ENCODE results near the gene FOLR1. TPM values are rescaled to one million over a fixed set of nuclear protein-coding genes. Genes with fewer than 3 reads are reported as not detected.
"Not testable (repeated sequence)": the region's sequence is repeated elsewhere in the genome, so short reads cannot be mapped to it uniquely, and the experiment has no call there.

Gene FOLR1
- total and polyA plus RNA-seq, 3 experiments from 2014 or later, result not detected

- H3K4me3 ChIP-seq (ENCODE audit: low read length), result no peak overlapping the region
- Mint-ChIP-seq H3K9me3 (no peaks in the 10 kb centered on the region), H3K36me3 (no peaks in the 10 kb centered on the region), H3K27ac (no peak overlapping the region), H3K4me1 (peaks cover 0 to 5% (median 4%) of the 10 kb centered on the region in 3 donors), H3K4me3 (no peak overlapping the region), H3K27me3 (peaks cover 9 to 25% of the 10 kb centered on the region in 2 donors)
- POLR2A ChIA-PET, result no interaction called here
- no peaks in the 10 kb centered on the region for H3K9me3 ChIP-seq (ENCODE audit: low read length)
- H3K27ac ChIP-seq (ENCODE audit: low read depth, low read length), result no peak overlapping the region
- no peak for DNase-seq
- H3K36me3 ChIP-seq (ENCODE audit: insufficient read depth, low read length), result no peaks in the 10 kb centered on the region
- CTCF ChIA-PET, result interaction anchor here (1.0 to 1.2 kb wide), 2 partner anchors 9 to 257 kb away, joined by 3 read pairs; no protein-coding TSS in a partner anchor
- H3K27me3 ChIP-seq (ENCODE audit: insufficient read depth, low read length, poor library complexity, severe bottlenecking), result no peaks in the 10 kb centered on the region
- no peaks in the 10 kb centered on the region for H3K4me1 ChIP-seq (ENCODE audit: insufficient read depth, low read length)
Observed at GRCh38 chr11:72174302-72175070, 17.5 kb upstream of the FOLR1 start.

GRCh38 chr11:72177656-72178055 lies 14.3 kb upstream of the FOLR1 start:
- H3K4me3 ChIP-seq (ENCODE audit: low read length), result no peak overlapping the region
- Mint-ChIP-seq H3K27me3 (peaks cover 17 to 40% of the 10 kb centered on the region in 2 donors), H3K4me1 (no peaks in the 10 kb centered on the region), H3K9me3 (no peaks in the 10 kb centered on the region), H3K27ac (peak overlapping the region in 1 of 8 donors; percentile 60), H3K4me3 (no peak overlapping the region), H3K36me3 (no peaks in the 10 kb centered on the region)
- DNase-seq, result no peak
- H3K36me3 ChIP-seq (ENCODE audit: insufficient read depth, low read length), result no peaks in the 10 kb centered on the region
- POLR2A ChIA-PET, result no interaction called here
- no peak overlapping the region for H3K27ac ChIP-seq (ENCODE audit: low read depth, low read length)
- CTCF ChIA-PET, result no interaction called here
- no peaks in the 10 kb centered on the region for H3K27me3 ChIP-seq (ENCODE audit: insufficient read depth, low read length, poor library complexity, severe bottlenecking)
- no peaks in the 10 kb centered on the region for H3K9me3 ChIP-seq (ENCODE audit: low read length)
- H3K4me1 ChIP-seq (ENCODE audit: insufficient read depth, low read length), result no peaks in the 10 kb centered on the region

GRCh38 chr11:72179049-72179803 lies 12.7 kb upstream of the FOLR1 start:
- Mint-ChIP-seq H3K36me3 (no peaks in the 10 kb centered on the region), H3K27ac (no peak overlapping the region), H3K4me3 (no peak overlapping the region), H3K9me3 (no peaks in the 10 kb centered on the region), H3K27me3 (peaks cover 15 to 39% of the 10 kb centered on the region in 2 donors), H3K4me1 (peaks cover 3 to 4% (median 3%) of the 10 kb centered on the region in 3 donors)
- Histone ChIP-seq H3K27ac (ENCODE audit: low read depth, low read length) (no peak overlapping the region), H3K9me3 (ENCODE audit: low read length) (no peaks in the 10 kb centered on the region), H3K27me3 (ENCODE audit: insufficient read depth, low read length, poor library complexity, severe bottlenecking) (no peaks in the 10 kb centered on the region), H3K4me1 (ENCODE audit: insufficient read depth, low read length) (no peaks in the 10 kb centered on the region), H3K36me3 (ENCODE audit: insufficient read depth, low read length) (no peaks in the 10 kb centered on the region), H3K4me3 (ENCODE audit: low read length) (no peak overlapping the region)
- POLR2A ChIA-PET, result no interaction called here
- DNase-seq, result no peak
- CTCF ChIA-PET, result interaction anchor here (0.7 kb wide), 1 partner anchor 21 kb away, joined by 3 read pairs; no protein-coding TSS in a partner anchor

GRCh38 chr11:72179804-72180396 lies 12.0 kb upstream of the FOLR1 start:
- no peak overlapping the region for H3K27ac Mint-ChIP-seq

GRCh38 chr11:72180892-72181552 lies 10.9 kb upstream of the FOLR1 start:
- CTCF ChIA-PET; H3K36me3 Mint-ChIP-seq; H3K9me3 ChIP-seq (ENCODE audit: low read length); POLR2A ChIA-PET; H3K4me3 Mint-ChIP-seq; DNase-seq; H3K4me3 ChIP-seq (ENCODE audit: low read length); H3K27me3 ChIP-seq (ENCODE audit: insufficient read depth, low read length, poor library complexity, severe bottlenecking); H3K4me1 Mint-ChIP-seq; H3K36me3 ChIP-seq (ENCODE audit: insufficient read depth, low read length); H3K9me3 Mint-ChIP-seq; H3K27ac Mint-ChIP-seq; H3K4me1 ChIP-seq (ENCODE audit: insufficient read depth, low read length); H3K27ac ChIP-seq (ENCODE audit: low read depth, low read length): not testable (repeated sequence)
- H3K27me3 Mint-ChIP-seq, result peaks cover 15 to 39% of the 10 kb centered on the region in 2 donors

More at GRCh38 chr11:72179804-72180396, 12.0 kb upstream of the FOLR1 start:
- no peaks in the 10 kb centered on the region for H3K4me1 ChIP-seq (ENCODE audit: insufficient read depth, low read length)
- Mint-ChIP-seq H3K4me3 (no peak overlapping the region), H3K27me3 (peaks cover 15 to 39% of the 10 kb centered on the region in 2 donors), H3K9me3 (no peaks in the 10 kb centered on the region), H3K4me1 (peaks cover 3 to 4% (median 3%) of the 10 kb centered on the region in 3 donors), H3K36me3 (no peaks in the 10 kb centered on the region)
- no peaks in the 10 kb centered on the region for H3K9me3 ChIP-seq (ENCODE audit: low read length)
- no peak overlapping the region for H3K27ac ChIP-seq (ENCODE audit: low read depth, low read length)
- DNase-seq, result no peak
- CTCF ChIA-PET, result no interaction called here
- no peaks in the 10 kb centered on the region for H3K27me3 ChIP-seq (ENCODE audit: insufficient read depth, low read length, poor library complexity, severe bottlenecking)
- POLR2A ChIA-PET, result no interaction called here
- no peaks in the 10 kb centered on the region for H3K36me3 ChIP-seq (ENCODE audit: insufficient read depth, low read length)
- no peak overlapping the region for H3K4me3 ChIP-seq (ENCODE audit: low read length)

- POLR2A ChIA-PET; H3K9me3 ChIP-seq (ENCODE audit: low read length); H3K4me1 Mint-ChIP-seq; H3K27me3 ChIP-seq (ENCODE audit: insufficient read depth, low read length, poor library complexity, severe bottlenecking); H3K4me3 ChIP-seq (ENCODE audit: low read length); CTCF ChIA-PET; H3K4me3 Mint-ChIP-seq; H3K9me3 Mint-ChIP-seq; H3K27ac ChIP-seq (ENCODE audit: low read depth, low read length); H3K36me3 ChIP-seq (ENCODE audit: insufficient read depth, low read length); DNase-seq; H3K4me1 ChIP-seq (ENCODE audit: insufficient read depth, low read length); H3K36me3 Mint-ChIP-seq; H3K27ac Mint-ChIP-seq: not testable (repeated sequence)
- peaks cover 13 to 34% of the 10 kb centered on the region in 2 donors for H3K27me3 Mint-ChIP-seq
Observed at GRCh38 chr11:72181553-72181958, 10.4 kb upstream of the FOLR1 start.

- H3K9me3 ChIP-seq (ENCODE audit: low read length), result no peaks in the 10 kb centered on the region
- Mint-ChIP-seq H3K27me3 (peaks cover 0 to 4% of the 10 kb centered on the region in 2 donors), H3K4me3 (no peak overlapping the region), H3K4me1 (peaks cover 2 to 3% (median 2%) of the 10 kb centered on the region in 3 donors), H3K27ac (no peak overlapping the region), H3K36me3 (no peaks in the 10 kb centered on the region), H3K9me3 (no peaks in the 10 kb centered on the region)
- H3K36me3 ChIP-seq (ENCODE audit: insufficient read depth, low read length), result no peaks in the 10 kb centered on the region
- no peak overlapping the region for H3K27ac ChIP-seq (ENCODE audit: low read depth, low read length)
- DNase-seq, result no peak
- CTCF ChIA-PET, result no interaction called here
- H3K27me3 ChIP-seq (ENCODE audit: insufficient read depth, low read length, poor library complexity, severe bottlenecking), result no peaks in the 10 kb centered on the region
- POLR2A ChIA-PET, result no interaction called here
- no peaks in the 10 kb centered on the region for H3K4me1 ChIP-seq (ENCODE audit: insufficient read depth, low read length)
- no peak overlapping the region for H3K4me3 ChIP-seq (ENCODE audit: low read length)
Observed at GRCh38 chr11:72188267-72188666, 3.7 kb upstream of the FOLR1 start.

All from CD8-positive, alpha-beta memory T cell (primary cell).